CD8-positive, alpha-beta memory T cell (primary cell): ENCODE data around the gene PPP1CB. TPM values are rescaled to one million over a fixed set of nuclear protein-coding genes. Genes with fewer than 3 reads are reported as not detected.
"Not testable (repeated sequence)": the region's sequence is repeated elsewhere in the genome, so short reads cannot be mapped to it uniquely, and the experiment has no call there.

Experiments used
- CTCF ChIA-PET: fragments of 350-600 bp; sonication (Branson Sonifier 250); formaldehyde crosslinking; loops from one replicate; lab custom pipeline; 2021; ENCODE audit warnings: antibody characterized with exemption; lab: Charles Lee
- POLR2A ChIA-PET: fragments of 350-600 bp; sonication (Branson Sonifier 250); formaldehyde crosslinking; loops from one replicate; lab custom pipeline; 2021; ENCODE audit warnings: antibody characterized with exemption; lab: Charles Lee
- DNase-seq, 5 donors: peaks; one replicate each; pipeline versions ENCODE4 v3.0.0 to v3.0.0-alpha.2; 2020 to 2022; ENCODE audit warnings: mixed read lengths in 1 of 5
- H3K27ac ChIP-seq: one replicate; pipeline ENCODE4 v1.7.0; 2013; ENCODE audit warnings: low read depth, mild to moderate bottlenecking, low read length, moderate library complexity
- H3K27me3 ChIP-seq: 2 replicates; pipeline ENCODE4 v1.7.0; 2013; ENCODE audit warnings: low read length, mild to moderate bottlenecking; ENCODE audit not compliant: insufficient read depth, poor library complexity, severe bottlenecking
- H3K36me3 ChIP-seq: 2 replicates; pipeline ENCODE4 v1.7.0; 2013; ENCODE audit warnings: mild to moderate bottlenecking, low read length, moderate library complexity; ENCODE audit not compliant: insufficient read depth
- H3K4me1 ChIP-seq: 2 replicates; pipeline ENCODE4 v1.7.0; 2013; ENCODE audit warnings: mild to moderate bottlenecking, low read length, moderate library complexity; ENCODE audit not compliant: insufficient read depth
- H3K4me3 ChIP-seq: 2 replicates; pipeline ENCODE4 v1.7.0; 2013; ENCODE audit warnings: mild to moderate bottlenecking, low read length
- H3K9me3 ChIP-seq: 2 replicates; pipeline ENCODE4 v1.7.0; 2013; ENCODE audit warnings: mild to moderate bottlenecking, low read length
- H3K27ac Mint-ChIP-seq, 8 donors: one replicate each; pipeline ENCODE4 v1.8.0; 2020 to 2021; ENCODE audit warnings: mixed read lengths in 8 of 8, mild to moderate bottlenecking in 6 of 8, inconsistent platforms in 3 of 8, moderate library complexity in 3 of 8
- H3K27me3 Mint-ChIP-seq, 2 donors: one replicate each; pipeline ENCODE4 v1.8.0; 2020 to 2021; ENCODE audit warnings: mixed read lengths in 2 of 2, mild to moderate bottlenecking in 1 of 2, moderate library complexity in 1 of 2
- H3K36me3 Mint-ChIP-seq, 3 donors: one replicate each; pipeline ENCODE4 v1.8.0; 2020 to 2021; ENCODE audit warnings: mixed read lengths in 3 of 3, inconsistent platforms in 1 of 3, mild to moderate bottlenecking in 1 of 3
- H3K4me1 Mint-ChIP-seq, 3 donors: one replicate each; pipeline ENCODE4 v1.8.0; 2020 to 2021; ENCODE audit warnings: mixed read lengths in 3 of 3, inconsistent platforms in 1 of 3, mild to moderate bottlenecking in 1 of 3
- H3K4me3 Mint-ChIP-seq, 7 donors: one replicate each; pipeline ENCODE4 v1.8.0; 2020 to 2021; ENCODE audit warnings: mixed read lengths in 7 of 7, mild to moderate bottlenecking in 6 of 7, moderate library complexity in 4 of 7, inconsistent platforms in 2 of 7
- H3K9me3 Mint-ChIP-seq, 5 donors: one replicate each; pipeline ENCODE4 v1.8.0; 2020 to 2022; ENCODE audit warnings: mixed read lengths in 5 of 5, mild to moderate bottlenecking in 3 of 5, moderate library complexity in 2 of 5, inconsistent platforms in 1 of 5
- polyA plus RNA-seq: library from polyadenylated mRNA; unstranded; fragments of 300-500 nt; fragmentation: Illumina TruSeq; gene quantifications from one replicate; pipeline ENCODE4 v1.2.3, GENCODE V29; 2021
- total RNA-seq, 2 experiments: library from RNA; stranded (reverse); gene quantifications; one replicate each; pipeline ENCODE4 v1.2.3, GENCODE V29; 2021

The PPP1CB gene
- total and polyA plus RNA-seq, 3 experiments from 2014 or later, result 95.4 to 214 (median 208) TPM

GRCh38 chr2:28726177-28726576, 25.5 kb upstream of the PPP1CB start:
- no peak for DNase-seq
- Histone ChIP-seq H3K36me3 (no peaks in the 10 kb centered on the region), H3K27ac (no peak overlapping the region), H3K4me3 (no peak overlapping the region), H3K4me1 (no peaks in the 10 kb centered on the region), H3K27me3 (no peaks in the 10 kb centered on the region), H3K9me3 (no peaks in the 10 kb centered on the region)
- ChIA-PET CTCF (interaction anchor here (1.2 to 1.9 kb wide), 2 partner anchors 10 to 132 kb away, joined by 3 to 5 read pairs; no protein-coding TSS in a partner anchor), POLR2A (no interaction called here)
- Mint-ChIP-seq H3K36me3 (no peaks in the 10 kb centered on the region), H3K4me3 (no peak overlapping the region), H3K27me3 (peaks cover 0 to 1% of the 10 kb centered on the region in 2 donors), H3K9me3 (no peaks in the 10 kb centered on the region), H3K27ac (peak overlapping the region in 1 of 8 donors; percentile 26), H3K4me1 (no peaks in the 10 kb centered on the region)

GRCh38 chr2:28729698-28730097, 21.9 kb upstream of the PPP1CB start:
- H3K36me3 Mint-ChIP-seq, result no peaks in the 10 kb centered on the region
- Histone ChIP-seq H3K27ac (no peak overlapping the region), H3K27me3 (no peaks in the 10 kb centered on the region), H3K4me3 (no peak overlapping the region), H3K36me3 (no peaks in the 10 kb centered on the region), H3K9me3 (no peaks in the 10 kb centered on the region), H3K4me1 (no peaks in the 10 kb centered on the region)
- H3K27me3 Mint-ChIP-seq, result peaks cover 0 to 1% of the 10 kb centered on the region in 2 donors
- H3K4me1 Mint-ChIP-seq, result no peaks in the 10 kb centered on the region
- no peaks in the 10 kb centered on the region for H3K9me3 Mint-ChIP-seq
- H3K4me3 Mint-ChIP-seq, result no peak overlapping the region
- POLR2A ChIA-PET, result no interaction called here
- DNase-seq, result no peak
- CTCF ChIA-PET, result interaction anchor here (1.1 kb wide), 1 partner anchor 136 kb away, joined by 3 read pairs; no protein-coding TSS in a partner anchor
- peak overlapping the region in 1 of 8 donors; percentile 59 for H3K27ac Mint-ChIP-seq

GRCh38 chr2:28730641-28731146, 20.9 kb upstream of the PPP1CB start:
- Histone ChIP-seq H3K4me1 (no peaks in the 10 kb centered on the region), H3K9me3 (no peaks in the 10 kb centered on the region), H3K4me3 (no peak overlapping the region), H3K36me3 (no peaks in the 10 kb centered on the region), H3K27ac (no peak overlapping the region), H3K27me3 (no peaks in the 10 kb centered on the region)
- H3K36me3 Mint-ChIP-seq, result no peaks in the 10 kb centered on the region
- H3K27me3 Mint-ChIP-seq, result no peaks in the 10 kb centered on the region
- no peaks in the 10 kb centered on the region for H3K4me1 Mint-ChIP-seq
- H3K4me3 Mint-ChIP-seq, result no peak overlapping the region
- peak overlapping the region in 2 of 8 donors; percentile 63 to 71 for H3K27ac Mint-ChIP-seq
- POLR2A ChIA-PET, result interaction anchor here (0.6 kb wide), 1 partner anchor 20 kb away, joined by 4 read pairs; no protein-coding TSS in a partner anchor
- no peak for DNase-seq
- no peaks in the 10 kb centered on the region for H3K9me3 Mint-ChIP-seq
- CTCF ChIA-PET, result interaction anchor here (0.7 to 1.1 kb wide), 2 partner anchors 36 to 137 kb away, joined by 3 to 5 read pairs; no protein-coding TSS in a partner anchor

GRCh38 chr2:28735511-28735910, 16.1 kb upstream of the PPP1CB start:
- no peaks in the 10 kb centered on the region for H3K4me1 ChIP-seq
- ChIA-PET CTCF (interaction anchor here (1.0 kb wide), 1 partner anchor 10 kb away, joined by 3 read pairs; no protein-coding TSS in a partner anchor), POLR2A (no interaction called here)
- H3K27ac ChIP-seq, result no peak overlapping the region
- peaks cover 4% of the 10 kb centered on the region for H3K9me3 ChIP-seq
- peaks cover 0 to 13% (median 8%) of the 10 kb centered on the region in 5 donors for H3K9me3 Mint-ChIP-seq
- no peaks in the 10 kb centered on the region for H3K27me3 ChIP-seq
- no peaks in the 10 kb centered on the region for H3K4me1 Mint-ChIP-seq
- H3K4me3 ChIP-seq, result no peak overlapping the region
- H3K36me3 Mint-ChIP-seq, result peaks cover 2 to 28% (median 3%) of the 10 kb centered on the region in 3 donors
- no peak overlapping the region for H3K4me3 Mint-ChIP-seq
- no peak overlapping the region for H3K27ac Mint-ChIP-seq
- no peak for DNase-seq
- peaks cover 3 to 7% of the 10 kb centered on the region in 2 donors for H3K27me3 Mint-ChIP-seq
- no peaks in the 10 kb centered on the region for H3K36me3 ChIP-seq

GRCh38 chr2:28736034-28736433, 15.6 kb upstream of the PPP1CB start:
- Histone ChIP-seq H3K36me3 (no peaks in the 10 kb centered on the region), H3K4me1 (no peaks in the 10 kb centered on the region), H3K4me3 (no peak overlapping the region), H3K27ac (no peak overlapping the region), H3K27me3 (no peaks in the 10 kb centered on the region), H3K9me3 (peaks cover 4% of the 10 kb centered on the region)
- Mint-ChIP-seq H3K4me3 (no peak overlapping the region), H3K27ac (no peak overlapping the region), H3K4me1 (no peaks in the 10 kb centered on the region), H3K36me3 (peaks cover 2 to 32% (median 3%) of the 10 kb centered on the region in 3 donors), H3K27me3 (peaks cover 3 to 9% of the 10 kb centered on the region in 2 donors), H3K9me3 (peaks cover 0 to 13% (median 8%) of the 10 kb centered on the region in 5 donors)
- ChIA-PET POLR2A (no interaction called here), CTCF (interaction anchor here (1.0 kb wide), 1 partner anchor 10 kb away, joined by 3 read pairs; no protein-coding TSS in a partner anchor)
- DNase-seq, result no peak

- Mint-ChIP-seq H3K36me3 (peaks cover 2 to 36% (median 3%) of the 10 kb centered on the region in 3 donors), H3K4me3 (no peak overlapping the region), H3K27me3 (peaks cover 3 to 9% of the 10 kb centered on the region in 2 donors), H3K9me3 (peaks cover 0 to 13% (median 8%) of the 10 kb centered on the region in 5 donors), H3K27ac (no peak overlapping the region), H3K4me1 (no peaks in the 10 kb centered on the region)
- no peak overlapping the region for H3K27ac ChIP-seq
- peaks cover 4% of the 10 kb centered on the region for H3K9me3 ChIP-seq
- H3K4me3 ChIP-seq, result no peak overlapping the region
- H3K27me3 ChIP-seq, result no peaks in the 10 kb centered on the region
- no peaks in the 10 kb centered on the region for H3K36me3 ChIP-seq
- no peaks in the 10 kb centered on the region for H3K4me1 ChIP-seq
- ChIA-PET CTCF (no interaction called here), POLR2A (no interaction called here)
- no peak for DNase-seq
Measured at GRCh38 chr2:28737655-28738054, 14.0 kb upstream of the PPP1CB start.

- H3K4me3 Mint-ChIP-seq, H3K9me3 Mint-ChIP-seq, POLR2A ChIA-PET, H3K27ac ChIP-seq, H3K27me3 ChIP-seq, H3K4me3 ChIP-seq, CTCF ChIA-PET, H3K36me3 ChIP-seq, H3K4me1 ChIP-seq, H3K27me3 Mint-ChIP-seq, H3K4me1 Mint-ChIP-seq, H3K27ac Mint-ChIP-seq, H3K9me3 ChIP-seq, DNase-seq: not testable (repeated sequence)
- peaks cover 2 to 25% (median 2%) of the 10 kb centered on the region in 3 donors for H3K36me3 Mint-ChIP-seq
Measured at GRCh38 chr2:28742619-28743018, 9.0 kb upstream of the PPP1CB start.

GRCh38 chr2:28745225-28745624, 6.4 kb upstream of the PPP1CB start:
- Histone ChIP-seq H3K27me3 (no peaks in the 10 kb centered on the region), H3K9me3 (no peaks in the 10 kb centered on the region), H3K36me3 (no peaks in the 10 kb centered on the region), H3K4me3 (no peak overlapping the region), H3K27ac (no peak overlapping the region), H3K4me1 (peaks cover 29% of the 10 kb centered on the region)
- peaks cover 0 to 2% (median 0%) of the 10 kb centered on the region in 5 donors for H3K9me3 Mint-ChIP-seq
- no peak overlapping the region for H3K4me3 Mint-ChIP-seq
- H3K27me3 Mint-ChIP-seq, result peaks cover 0 to 4% of the 10 kb centered on the region in 2 donors
- CTCF ChIA-PET, result interaction anchor here (1.4 kb wide), 1 partner anchor 151 kb away, joined by 3 read pairs; no protein-coding TSS in a partner anchor
- DNase-seq, result no peak
- H3K36me3 Mint-ChIP-seq, result peaks cover 0 to 11% (median 0%) of the 10 kb centered on the region in 3 donors
- POLR2A ChIA-PET, result no interaction called here
- peak overlapping the region in 1 of 8 donors; percentile 17 for H3K27ac Mint-ChIP-seq
- peaks cover 19 to 29% (median 26%) of the 10 kb centered on the region in 3 donors for H3K4me1 Mint-ChIP-seq
